PC-3 (cell line): ENCODE measurements around the gene RPGRIP1. TPM values are rescaled to one million over a fixed set of nuclear protein-coding genes. Genes with fewer than 3 reads are reported as not detected.
A peak's percentile ranks its signal among the peaks of the same experiment; 100 is the strongest.

ENCODE experiments used
- ATAC-seq: fragments of 200-7000 bp; cut with Tn5 transposase; 2 replicates; pipeline ENCODE4 v1.9.1; 2020; ENCODE audit warnings: mild to moderate bottlenecking, moderate library complexity
- BruUV-seq: library from RNA; stranded (reverse); fragments of 400-500 nt; replicated peaks from 2 replicates; lab custom pipeline; 2021; lab: Mats Ljungman, UMichigan
- CTCF ChIA-PET: fragments of 300-600 bp; sonication (Branson Sonifier 250); formaldehyde crosslinking; loops from one replicate; lab custom pipeline; 2022; ENCODE audit warnings: antibody characterized with exemption; lab: Charles Lee
- POLR2A ChIA-PET: fragments of 300-600 bp; sonication (Branson Sonifier 250); formaldehyde crosslinking; loops from one replicate; lab custom pipeline; 2022; ENCODE audit warnings: antibody characterized with exemption; ENCODE audit not compliant: unreplicated experiment; lab: Charles Lee
- DNase-seq: peaks from one replicate; pipeline ENCODE4 v3.0.0-alpha.2; 2015
- H2AFZ ChIP-seq: fragments of 300-600 bp; sonication (generic); 2 replicates; pipeline ENCODE4 v1.6.0; 2016; ENCODE audit warnings: antibody characterized with exemption, low read length
- H3F3A ChIP-seq: fragments of 300-600 bp; sonication (generic); one replicate; pipeline ENCODE4 v1.6.0; 2017; ENCODE audit warnings: antibody characterized with exemption, low read length, control low read depth, mild to moderate bottlenecking; ENCODE audit not compliant: unreplicated experiment
- H3K27ac ChIP-seq: fragments of 300-600 bp; sonication (generic); 2 replicates; pipeline ENCODE4 v1.5.1; 2016; ENCODE audit warnings: mild to moderate bottlenecking, low read length
- H3K27me3 ChIP-seq: fragments of 300-600 bp; sonication (generic); 2 replicates; pipeline ENCODE4 v1.6.1; 2016; ENCODE audit warnings: low read length, mixed read lengths
- H3K36me3 ChIP-seq: fragments of 300-600 bp; sonication (generic); 2 replicates; pipeline ENCODE4 v1.6.1; 2016; ENCODE audit warnings: low read depth, mixed run types, low read length, mixed read lengths
- H3K4me1 ChIP-seq: fragments of 300-600 bp; sonication (generic); 2 replicates; pipeline ENCODE4 v1.5.1; 2016; ENCODE audit warnings: low read length; ENCODE audit not compliant: insufficient read depth
- H3K4me2 ChIP-seq: fragments of 300-600 bp; sonication (generic); 2 replicates; pipeline ENCODE4 v1.6.0; 2016; ENCODE audit warnings: low read length
- H3K4me3 ChIP-seq: fragments of 300-600 bp; sonication (generic); 2 replicates; pipeline ENCODE4 v1.5.1; 2016; ENCODE audit warnings: mild to moderate bottlenecking, low read length, mixed read lengths
- H3K79me2 ChIP-seq: fragments of 300-600 bp; sonication (generic); 2 replicates; pipeline ENCODE4 v1.6.1; 2017; ENCODE audit warnings: low read length, mixed read lengths
- H3K9ac ChIP-seq: fragments of 300-600 bp; sonication (generic); 2 replicates; pipeline ENCODE4 v1.6.0; 2016; ENCODE audit warnings: mild to moderate bottlenecking, low read length
- H3K9me2 ChIP-seq: fragments of 300-600 bp; sonication (generic); replicated peaks from 2 replicates; pipeline ENCODE4 v1.6.1; 2016; ENCODE audit warnings: mixed run types, low read length, mixed read lengths
- H3K9me3 ChIP-seq: fragments of 300-600 bp; sonication (generic); 2 replicates; pipeline ENCODE4 v1.6.1; 2016; ENCODE audit warnings: low read length, mixed read lengths
- H4K20me1 ChIP-seq: fragments of 300-600 bp; sonication (generic); 2 replicates; pipeline ENCODE4 v1.6.1; 2016; ENCODE audit warnings: low read length, mixed read lengths
- CTCF ChIP-seq: fragments of 300-600 bp; sonication (generic); conservative IDR thresholded peaks from 2 replicates; pipeline ENCODE4 v1.5.1; 2017; ENCODE audit warnings: antibody characterized with exemption, low read depth, mild to moderate bottlenecking, low read length
- EZH2 ChIP-seq: fragments of 300-600 bp; sonication (generic); IDR thresholded peaks from one replicate; pipeline ENCODE4 v1.6.1; 2017; ENCODE audit warnings: antibody characterized with exemption, mild to moderate bottlenecking, low read length; ENCODE audit not compliant: unreplicated experiment
- EZH2phosphoT487 ChIP-seq: fragments of 300-600 bp; sonication (generic); IDR thresholded peaks from 2 replicates; pipeline ENCODE4 v1.6.1; 2018; ENCODE audit warnings: mild to moderate bottlenecking, antibody characterized with exemption, low read length, borderline replicate concordance
- intact Hi-C: fragments of 100-400 bp; cut with micrococcal nuclease; formaldehyde crosslinking; loops from 2 replicates; pipeline ENCODE4 v1.9.0; 2023
- total RNA-seq: library from RNA; depleted of rRNA; stranded (reverse); fragments of >200 nt; gene quantifications from 2 replicates; pipeline ENCODE4 v1.2.3, GENCODE V29; 2014

RPGRIP1 gene
- total RNA-seq, 1 experiment from 2014 or later, result 0.33 TPM

GRCh38 chr14:21258889-21259787 is 20.7 kb upstream of the RPGRIP1 start:
- H3K9me2 ChIP-seq, result no peaks in the 10 kb centered on the region
- H3F3A ChIP-seq, result peaks cover 8% of the 10 kb centered on the region
- CTCF ChIA-PET, result no interaction called here
- ATAC-seq (no peak), DNase-seq (no peak)
- H3K4me2 ChIP-seq, result no peak overlapping the region
- BruUV-seq, result no TSS peak
- no peak overlapping the region for H2AFZ ChIP-seq
- peaks cover 15% of the 10 kb centered on the region for H3K4me1 ChIP-seq
- no peak overlapping the region for H3K9ac ChIP-seq
- H4K20me1 ChIP-seq, result peaks cover 92% of the 10 kb centered on the region
- POLR2A ChIA-PET, result no interaction called here
- peaks cover 96% of the 10 kb centered on the region for H3K79me2 ChIP-seq
- H3K4me3 ChIP-seq, result no peak overlapping the region
- H3K27me3 ChIP-seq, result no peaks in the 10 kb centered on the region
- H3K27ac ChIP-seq, result no peak overlapping the region
- TF ChIP-seq CTCF (no peak), EZH2phosphoT487 (no peak), EZH2 (no peak)
- intact Hi-C loops, result no loop called here
- peaks cover 72% of the 10 kb centered on the region for H3K36me3 ChIP-seq
- H3K9me3 ChIP-seq, result no peaks in the 10 kb centered on the region

GRCh38 chr14:21261824-21262223 is 18.1 kb upstream of the RPGRIP1 start:
- no peak overlapping the region for H3K27ac ChIP-seq
- H3K9me3 ChIP-seq, result no peaks in the 10 kb centered on the region
- ChIA-PET CTCF (no interaction called here), POLR2A (interaction anchor here (0.6 kb wide), 1 partner anchor 215 kb away, joined by 6 read pairs; the partner anchor contains the start of genes RAB2B and TOX4)
- H2AFZ ChIP-seq, result no peak overlapping the region
- H3K9me2 ChIP-seq, result no peaks in the 10 kb centered on the region
- no peak for DNase-seq
- H3K79me2 ChIP-seq, result peaks cover 96% of the 10 kb centered on the region
- H3K4me1 ChIP-seq, result peaks cover 41% of the 10 kb centered on the region
- H3K4me3 ChIP-seq, result no peak overlapping the region
- intact Hi-C loops, result loop anchor here (10.0 kb wide), 1 partner anchor 123 kb away; the partner anchor contains the start of gene SUPT16H
- no peak for ATAC-seq
- H3K36me3 ChIP-seq, result peaks cover 75% of the 10 kb centered on the region
- TF ChIP-seq EZH2phosphoT487, result no peak
- TF ChIP-seq EZH2, result no peak
- no peak for TF ChIP-seq CTCF
- no peaks in the 10 kb centered on the region for H3K27me3 ChIP-seq
- no peak overlapping the region for H3K9ac ChIP-seq
- peaks cover 26% of the 10 kb centered on the region for H3F3A ChIP-seq
- peaks cover 92% of the 10 kb centered on the region for H4K20me1 ChIP-seq
- no peak overlapping the region for H3K4me2 ChIP-seq
- BruUV-seq, result no TSS peak

GRCh38 chr14:21262410-21262809 is 17.5 kb upstream of the RPGRIP1 start:
- H3K27me3 ChIP-seq, result no peaks in the 10 kb centered on the region
- DNase-seq, result no peak
- H3K4me3 ChIP-seq, result no peak overlapping the region
- no peak overlapping the region for H3K9ac ChIP-seq
- peaks cover 96% of the 10 kb centered on the region for H3K79me2 ChIP-seq
- no peaks in the 10 kb centered on the region for H3K9me3 ChIP-seq
- H4K20me1 ChIP-seq, result peaks cover 92% of the 10 kb centered on the region
- no peak for ATAC-seq
- H3K4me1 ChIP-seq, result peaks cover 41% of the 10 kb centered on the region
- CTCF ChIA-PET, result no interaction called here
- intact Hi-C loops, result loop anchor here (10.0 kb wide), 1 partner anchor 122 kb away; the partner anchor contains the start of gene SUPT16H
- peaks cover 75% of the 10 kb centered on the region for H3K36me3 ChIP-seq
- H3K27ac ChIP-seq, result no peak overlapping the region
- no peaks in the 10 kb centered on the region for H3K9me2 ChIP-seq
- BruUV-seq, result no TSS peak
- peak overlapping the region; percentile 12; the same call in 1 of the 2 replicates for H3K4me2 ChIP-seq
- peaks cover 26% of the 10 kb centered on the region for H3F3A ChIP-seq
- H2AFZ ChIP-seq, result no peak overlapping the region
- TF ChIP-seq EZH2phosphoT487 (no peak), EZH2 (no peak), CTCF (no peak)
- POLR2A ChIA-PET, result no interaction called here
